HUES64 (cell line): ENCODE measurements around the gene SDHAF3.
"Not testable (repeated sequence)": the region's sequence is repeated elsewhere in the genome, so short reads cannot be mapped to it uniquely, and the experiment has no call there.

Experiments used
- H3K27ac ChIP-seq: 2 replicates; pipeline ENCODE4 v1.7.0; 2013; ENCODE audit warnings: low read depth, low read length, inconsistent platforms
- H3K27me3 ChIP-seq: 2 replicates; pipeline ENCODE4 v1.6.1; 2013; ENCODE audit warnings: mild to moderate bottlenecking, low read length; ENCODE audit not compliant: insufficient read depth
- H3K36me3 ChIP-seq: 2 replicates; pipeline ENCODE4 v1.6.1; 2013; ENCODE audit warnings: mild to moderate bottlenecking, low read length; ENCODE audit not compliant: insufficient read depth
- H3K4me1 ChIP-seq: 2 replicates; pipeline ENCODE4 v1.6.1; 2013; ENCODE audit warnings: mild to moderate bottlenecking, low read length, moderate library complexity; ENCODE audit not compliant: insufficient read depth
- H3K4me3 ChIP-seq: 2 replicates; pipeline ENCODE4 v1.5.1; 2013; ENCODE audit warnings: mild to moderate bottlenecking, low read length, moderate library complexity
- H3K9ac ChIP-seq: 2 replicates; pipeline ENCODE4 v1.6.1; 2013; ENCODE audit warnings: mild to moderate bottlenecking, low read depth, low read length
- H3K9me3 ChIP-seq: 2 replicates; pipeline ENCODE4 v1.6.1; 2013; ENCODE audit warnings: low read depth, low read length; ENCODE audit not compliant: insufficient read depth
- WGBS: fragments of 150-250, 120-280 bp; methylation state at CpG from one replicate; pipeline ENCODE4 v1.1.7; 2013; ENCODE audit warnings: missing lambda C conversion rate; 5-methylcytosine and 5-hydroxymethylcytosine counted together

The SDHAF3 gene

GRCh38 chr7:97167176-97167575 is 49.7 kb downstream of the SDHAF3 start:
- Histone ChIP-seq H3K9ac (no peak overlapping the region), H3K27me3 (no peaks in the 10 kb centered on the region), H3K36me3 (peaks cover 21% of the 10 kb centered on the region), H3K4me3 (no peak overlapping the region), H3K4me1 (no peaks in the 10 kb centered on the region), H3K9me3 (peaks cover 27% of the 10 kb centered on the region), H3K27ac (no peak overlapping the region)
- WGBS, result 92% methylated on average over 4 of the region's 4 CpGs

GRCh38 chr7:97167749-97168148 is 50.3 kb downstream of the SDHAF3 start:
- no peak overlapping the region for H3K4me3 ChIP-seq
- H3K4me1 ChIP-seq, result no peaks in the 10 kb centered on the region
- no peak overlapping the region for H3K27ac ChIP-seq
- 80% methylated on average over 3 of the region's 3 CpGs for WGBS
- H3K9ac ChIP-seq, result no peak overlapping the region
- H3K9me3 ChIP-seq, result peaks cover 27% of the 10 kb centered on the region
- H3K36me3 ChIP-seq, result peaks cover 21% of the 10 kb centered on the region
- no peaks in the 10 kb centered on the region for H3K27me3 ChIP-seq

GRCh38 chr7:97174303-97174702 is 56.8 kb downstream of the SDHAF3 start:
- no peak overlapping the region for H3K27ac ChIP-seq
- no peak overlapping the region for H3K9ac ChIP-seq
- no peak overlapping the region for H3K4me3 ChIP-seq
- no peaks in the 10 kb centered on the region for H3K4me1 ChIP-seq
- H3K9me3 ChIP-seq, result no peaks in the 10 kb centered on the region
- no peaks in the 10 kb centered on the region for H3K27me3 ChIP-seq
- peaks cover 3% of the 10 kb centered on the region; the same call in 1 of the 2 replicates for H3K36me3 ChIP-seq

- Histone ChIP-seq H3K9me3 (no peaks in the 10 kb centered on the region), H3K27me3 (no peaks in the 10 kb centered on the region), H3K36me3 (peaks cover 30% of the 10 kb centered on the region), H3K4me3 (no peak overlapping the region), H3K4me1 (no peaks in the 10 kb centered on the region), H3K9ac (no peak overlapping the region), H3K27ac (no peak overlapping the region)
- 20% methylated on average over 2 of the region's 2 CpGs for WGBS
These were observed 62.1 kb downstream of the SDHAF3 start for GRCh38 chr7:97179454-97180104.

GRCh38 chr7:97187067-97187466 is 69.6 kb downstream of the SDHAF3 start:
- Histone ChIP-seq H3K4me1 (no peaks in the 10 kb centered on the region), H3K9me3 (no peaks in the 10 kb centered on the region), H3K9ac (no peak overlapping the region), H3K36me3 (peaks cover 16% of the 10 kb centered on the region), H3K4me3 (no peak overlapping the region), H3K27me3 (no peaks in the 10 kb centered on the region), H3K27ac (no peak overlapping the region)
- WGBS, result 93% methylated on average over 1 of the region's 1 CpG

- 8% methylated on average over 1 of the region's 2 CpGs for WGBS
- H3K4me3 ChIP-seq, H3K27me3 ChIP-seq, H3K9me3 ChIP-seq, H3K27ac ChIP-seq, H3K36me3 ChIP-seq, H3K4me1 ChIP-seq, H3K9ac ChIP-seq: not testable (repeated sequence)
These were observed 78.7 kb downstream of the SDHAF3 start for GRCh38 chr7:97196174-97196573.

- no peaks in the 10 kb centered on the region for H3K36me3 ChIP-seq
- WGBS, result 86% methylated on average over 3 of the region's 3 CpGs
These were observed 81.1 kb downstream of the SDHAF3 start for GRCh38 chr7:97198596-97198995.

GRCh38 chr7:97200018-97200417 is 82.5 kb downstream of the SDHAF3 start:
- H3K4me1 ChIP-seq, result no peaks in the 10 kb centered on the region
- H3K36me3 ChIP-seq, result no peaks in the 10 kb centered on the region
- H3K27me3 ChIP-seq, result no peaks in the 10 kb centered on the region
- H3K9me3 ChIP-seq, result no peaks in the 10 kb centered on the region
- WGBS, result 92% methylated on average over 2 of the region's 2 CpGs
- H3K4me3 ChIP-seq, result no peak overlapping the region
- no peak overlapping the region for H3K27ac ChIP-seq
- no peak overlapping the region for H3K9ac ChIP-seq

More at GRCh38 chr7:97198596-97198995, 81.1 kb downstream of the SDHAF3 start:
- Histone ChIP-seq H3K27ac (no peak overlapping the region), H3K9me3 (no peaks in the 10 kb centered on the region), H3K9ac (no peak overlapping the region), H3K4me1 (no peaks in the 10 kb centered on the region), H3K4me3 (no peak overlapping the region), H3K27me3 (no peaks in the 10 kb centered on the region)

- Histone ChIP-seq H3K27me3 (no peaks in the 10 kb centered on the region), H3K4me1 (no peaks in the 10 kb centered on the region), H3K27ac (no peak overlapping the region), H3K9me3 (no peaks in the 10 kb centered on the region), H3K36me3 (no peaks in the 10 kb centered on the region), H3K4me3 (no peak overlapping the region), H3K9ac (no peak overlapping the region)
- WGBS, result 92% methylated on average over 2 of the region's 2 CpGs
These were observed 86.5 kb downstream of the SDHAF3 start for GRCh38 chr7:97203957-97204356.

GRCh38 chr7:97204821-97205220 is 87.3 kb downstream of the SDHAF3 start:
- WGBS, result 82% methylated on average over 3 of the region's 3 CpGs

GRCh38 chr7:97215556-97215955 is 98.1 kb downstream of the SDHAF3 start:
- Histone ChIP-seq H3K27me3 (no peaks in the 10 kb centered on the region), H3K9me3 (no peaks in the 10 kb centered on the region), H3K4me3 (no peak overlapping the region), H3K36me3 (no peaks in the 10 kb centered on the region), H3K9ac (no peak overlapping the region), H3K4me1 (no peaks in the 10 kb centered on the region), H3K27ac (no peak overlapping the region)
- WGBS, result 75% methylated on average over 7 of the region's 7 CpGs

More at GRCh38 chr7:97204821-97205220, 87.3 kb downstream of the SDHAF3 start:
- Histone ChIP-seq H3K4me1 (no peaks in the 10 kb centered on the region), H3K4me3 (no peak overlapping the region), H3K27me3 (no peaks in the 10 kb centered on the region), H3K36me3 (no peaks in the 10 kb centered on the region), H3K27ac (no peak overlapping the region), H3K9me3 (peaks cover 3% of the 10 kb centered on the region; the same call in 1 of the 2 replicates), H3K9ac (no peak overlapping the region)

GRCh38 chr7:97218767-97219166 is 101.3 kb downstream of the SDHAF3 start:
- no peak overlapping the region for H3K9ac ChIP-seq
- no peaks in the 10 kb centered on the region for H3K4me1 ChIP-seq
- no peak overlapping the region for H3K27ac ChIP-seq
- H3K36me3 ChIP-seq, result no peaks in the 10 kb centered on the region
- H3K4me3 ChIP-seq, result no peak overlapping the region
- no peaks in the 10 kb centered on the region for H3K9me3 ChIP-seq
- H3K27me3 ChIP-seq, result no peaks in the 10 kb centered on the region
- WGBS, result 44% methylated on average over 2 of the region's 2 CpGs
